H9 (cell line): Measurements from ENCODE around the gene TMEM217. TPM values are rescaled to one million over a fixed set of nuclear protein-coding genes. Genes with fewer than 3 reads are reported as not detected.

ENCODE experiments used
- DNase-seq: peaks from one replicate; pipeline ENCODE4 v3.0.0-alpha.2; 2017
- H2AFZ ChIP-seq: one replicate; pipeline ENCODE4 v1.6.1; 2013; ENCODE audit warnings: mild to moderate bottlenecking, low read length, control low read depth, moderate library complexity
- H2AK5ac ChIP-seq: 2 replicates; pipeline ENCODE4 v1.6.1; 2013; ENCODE audit warnings: low read length, control low read depth, mixed read lengths; ENCODE audit not compliant: insufficient read length
- H2BK120ac ChIP-seq: one replicate; pipeline ENCODE4 v1.6.1; 2013; ENCODE audit warnings: low read depth, mild to moderate bottlenecking, low read length, control low read depth, inconsistent platforms; ENCODE audit not compliant: poor library complexity, severe bottlenecking
- H2BK12ac ChIP-seq: 2 replicates; pipeline ENCODE4 v1.6.1; 2013; ENCODE audit warnings: low read length, control low read depth, mixed read lengths, low read depth; ENCODE audit not compliant: insufficient read length
- H2BK15ac ChIP-seq: 2 replicates; pipeline ENCODE4 v1.6.1; 2013; ENCODE audit warnings: low read depth, low read length, control low read depth
- H2BK20ac ChIP-seq: one replicate; pipeline ENCODE4 v1.6.1; 2013; ENCODE audit warnings: low read depth, mild to moderate bottlenecking, low read length, control low read depth, inconsistent platforms; ENCODE audit not compliant: poor library complexity, severe bottlenecking
- H2BK5ac ChIP-seq: 2 replicates; pipeline ENCODE4 v1.6.1; 2013; ENCODE audit warnings: low read length, control low read depth, mixed read lengths; ENCODE audit not compliant: insufficient read length
- H3K14ac ChIP-seq: 2 replicates; pipeline ENCODE4 v1.6.1; 2013; ENCODE audit warnings: low read length, control low read depth; ENCODE audit not compliant: insufficient read depth
- H3K18ac ChIP-seq: 2 replicates; pipeline ENCODE4 v1.6.1; 2013; ENCODE audit warnings: low read depth, mild to moderate bottlenecking, mixed read lengths, low read length, control low read depth; ENCODE audit not compliant: insufficient read length
- H3K23ac ChIP-seq: 2 replicates; pipeline ENCODE4 v1.6.1; 2013; ENCODE audit warnings: low read length, control low read depth, mixed read lengths, low read depth; ENCODE audit not compliant: insufficient read length
- H3K23me2 ChIP-seq: 2 replicates; pipeline ENCODE4 v1.6.1; 2013; ENCODE audit warnings: low read depth, mild to moderate bottlenecking, mixed read lengths, low read length, control low read depth; ENCODE audit not compliant: insufficient read length, poor library complexity, severe bottlenecking
- H3K27ac ChIP-seq: 2 replicates; pipeline ENCODE4 v1.5.1; 2013; ENCODE audit warnings: low read length, control low read depth, mixed read lengths, low read depth; ENCODE audit not compliant: insufficient read length
- H3K27me3 ChIP-seq: 2 replicates; pipeline ENCODE4 v1.6.1; 2013; ENCODE audit warnings: low read length, control low read depth, inconsistent platforms; ENCODE audit not compliant: insufficient read depth
- H3K4ac ChIP-seq: 2 replicates; pipeline ENCODE4 v1.6.1; 2013; ENCODE audit warnings: low read depth, mild to moderate bottlenecking, control low read depth, inconsistent platforms, low read length, moderate library complexity
- H3K4me1 ChIP-seq: 2 replicates; pipeline ENCODE4 v1.6.1; 2013; ENCODE audit warnings: low read length, control low read depth, inconsistent platforms; ENCODE audit not compliant: insufficient read depth
- H3K4me2 ChIP-seq: 2 replicates; pipeline ENCODE4 v1.6.1; 2013; ENCODE audit warnings: low read length, control low read depth, mixed read lengths; ENCODE audit not compliant: insufficient read length, insufficient read depth
- H3K56ac ChIP-seq: 2 replicates; pipeline ENCODE4 v1.6.1; 2013; ENCODE audit warnings: low read depth, mild to moderate bottlenecking, mixed read lengths, low read length, control low read depth; ENCODE audit not compliant: insufficient read length
- H3K79me1 ChIP-seq: 2 replicates; pipeline ENCODE4 v1.6.1; 2013; ENCODE audit warnings: low read depth, mild to moderate bottlenecking, moderate library complexity, low read length, control low read depth, inconsistent platforms; ENCODE audit not compliant: insufficient read depth, poor library complexity, severe bottlenecking
- H3K79me2 ChIP-seq: 2 replicates; pipeline ENCODE4 v1.6.1; 2013; ENCODE audit warnings: low read length, control low read depth, inconsistent platforms; ENCODE audit not compliant: insufficient read depth
- H3K9ac ChIP-seq: 2 replicates; pipeline ENCODE4 v1.6.1; 2013; ENCODE audit warnings: low read length, control low read depth, mixed read lengths; ENCODE audit not compliant: insufficient read length; ENCODE audit errors: extremely low read depth
- H3K9me3 ChIP-seq: one replicate; pipeline ENCODE4 v1.6.1; 2013; ENCODE audit warnings: low read depth, low read length, inconsistent platforms; ENCODE audit not compliant: control insufficient read depth
- H3T11ph ChIP-seq: one replicate; pipeline ENCODE4 v1.6.1; 2013; ENCODE audit warnings: mild to moderate bottlenecking, low read length, control low read depth, inconsistent platforms
- H4K20me1 ChIP-seq: one replicate; pipeline ENCODE4 v1.6.1; 2013; ENCODE audit not compliant: control insufficient read depth, insufficient read length, insufficient read depth
- H4K5ac ChIP-seq: 2 replicates; pipeline ENCODE4 v1.6.1; 2013; ENCODE audit warnings: low read depth, mild to moderate bottlenecking, mixed read lengths, low read length, control low read depth; ENCODE audit not compliant: insufficient read length
- H4K8ac ChIP-seq: replicated peaks from 2 replicates; pipeline ENCODE4 v1.6.1; 2013; ENCODE audit warnings: low read length, control low read depth, mixed read lengths, low read depth; ENCODE audit not compliant: insufficient read length
- H4K91ac ChIP-seq: 2 replicates; pipeline ENCODE4 v1.6.1; 2013; ENCODE audit warnings: low read depth, mild to moderate bottlenecking, moderate library complexity, mixed read lengths, low read length, control low read depth; ENCODE audit not compliant: insufficient read length
- H3K27ac Mint-ChIP-seq, 3 experiments: 2 replicates in 2 of 3; 3 replicates in 1 of 3; pipeline ENCODE4 v1.8.0; 2020 to 2021; ENCODE audit warnings: mixed read lengths in 3 of 3, mild to moderate bottlenecking in 1 of 3, moderate library complexity in 1 of 3
- H3K27me3 Mint-ChIP-seq: 2 replicates; pipeline ENCODE4 v1.8.0; 2021; ENCODE audit warnings: low read depth, mild to moderate bottlenecking, moderate library complexity, mixed read lengths
- H3K36me3 Mint-ChIP-seq, 3 experiments: 2 replicates in 2 of 3; 3 replicates in 1 of 3; pipeline ENCODE4 v1.8.0; 2020 to 2021; ENCODE audit warnings: low read depth in 3 of 3, mixed read lengths in 3 of 3; ENCODE audit not compliant: insufficient read depth in 1 of 3
- H3K4me1 Mint-ChIP-seq, 2 experiments: 2 replicates each; pipeline ENCODE4 v1.8.0; 2020; ENCODE audit warnings: mixed read lengths in 2 of 2
- H3K4me3 Mint-ChIP-seq, 2 experiments: 2 replicates in 1 of 2; 3 replicates in 1 of 2; pipeline ENCODE4 v1.8.0; 2020 to 2021; ENCODE audit warnings: mild to moderate bottlenecking in 2 of 2, mixed read lengths in 2 of 2, moderate library complexity in 1 of 2
- H3K9me3 Mint-ChIP-seq, 2 experiments: 2 replicates in 1 of 2; 3 replicates in 1 of 2; pipeline ENCODE4 v1.8.0; 2020; ENCODE audit warnings: mild to moderate bottlenecking in 2 of 2, mixed read lengths in 2 of 2, moderate library complexity in 1 of 2
- CTCF ChIP-seq: fragments of 200-600 bp; sonication (generic); conservative IDR thresholded peaks from 3 replicates; pipeline ENCODE4 v1.8.0; 2021; ENCODE audit warnings: antibody characterized with exemption, mild to moderate bottlenecking
- WGBS: extraction: QIAGEN DNeasy Blood & Tissue Kit; methylation state at CpG from one replicate; pipeline ENCODE4 v1.1.7; 2013; ENCODE audit warnings: missing lambda C conversion rate, low lambda C conversion rate, mixed read lengths; ENCODE audit not compliant: insufficient read length; ENCODE audit errors: extremely low coverage; 5-methylcytosine and 5-hydroxymethylcytosine counted together
- total RNA-seq: library from RNA; stranded (reverse); gene quantifications from 2 replicates; pipeline ENCODE4 v1.2.1, GENCODE V29; 2021

Gene TMEM217
- total RNA-seq, 1 experiment from 2014 or later: 1.1 TPM

- H3K4me1 Mint-ChIP-seq: peaks cover 41 to 46% of the 10 kb centered on the region in 2 experiments
- WGBS: no CpG with 5 or more reads among the region's 1 CpG
These were observed 2.5 kb upstream of the TMEM217 start for GRCh38 chr6:37260444-37260843.

More at GRCh38 chr6:37260444-37260843, 2.5 kb upstream of the TMEM217 start:
- no peak overlapping the region for H3K27ac Mint-ChIP-seq
- H2BK20ac ChIP-seq: no peak overlapping the region
- no peak for TF ChIP-seq CTCF
- no peak overlapping the region for H4K5ac ChIP-seq
- no peak overlapping the region for H2BK12ac ChIP-seq
- no peak overlapping the region for H3K18ac ChIP-seq
- peaks cover 11% of the 10 kb centered on the region for H3K27me3 Mint-ChIP-seq
- no peak overlapping the region for H3K56ac ChIP-seq
- peaks cover 4% of the 10 kb centered on the region for H3K23me2 ChIP-seq
- peaks cover 11% of the 10 kb centered on the region; the same call in 1 of the 2 replicates for H3K79me2 ChIP-seq
- H2AK5ac ChIP-seq: no peak overlapping the region
- H3K23ac ChIP-seq: no peak overlapping the region
- no peaks in the 10 kb centered on the region for H4K20me1 ChIP-seq
- H3K36me3 Mint-ChIP-seq: peaks cover 0 to 3% (median 2%) of the 10 kb centered on the region in 3 experiments; a peak in 3 of 7 replicates
- no peak overlapping the region for H2BK15ac ChIP-seq
- H3K27ac ChIP-seq: no peak overlapping the region
- no peak overlapping the region for H3K4ac ChIP-seq
- H3K4me3 Mint-ChIP-seq: no peak overlapping the region
- H3K27me3 ChIP-seq: no peaks in the 10 kb centered on the region
- DNase-seq: no peak
- no peak overlapping the region for H3T11ph ChIP-seq
- H3K79me1 ChIP-seq: no peaks in the 10 kb centered on the region
- no peak overlapping the region for H4K91ac ChIP-seq
- H3K9me3 ChIP-seq: no peaks in the 10 kb centered on the region
- H4K8ac ChIP-seq: no peak overlapping the region
- H3K4me2 ChIP-seq: no peak overlapping the region
- no peaks in the 10 kb centered on the region for H3K9me3 Mint-ChIP-seq
- H3K14ac ChIP-seq: no peak overlapping the region
- no peaks in the 10 kb centered on the region for H3K4me1 ChIP-seq
- H2BK120ac ChIP-seq: no peak overlapping the region
- no peak overlapping the region for H2BK5ac ChIP-seq
- H3K9ac ChIP-seq: no peak overlapping the region
- no peak overlapping the region for H2AFZ ChIP-seq
